Measurements from ENCODE around the gene ZNF593OS.

Gene ZNF593OS

GRCh38 chr1:26171084-26172072 lies at the start of gene ZNF593OS:
ZNF593OS (minus strand) TSS chr1:26171832; CDS start chr1:26171661, 171 bp downstream.
- no peak for DNase-seq

GRCh38 chr1:26221094-26221493 lies 49.5 kb upstream of the ZNF593OS start:
- DNase-seq: no peak

- DNase-seq: no peak
These were observed 48.7 kb upstream of the ZNF593OS start for GRCh38 chr1:26220199-26220912.

- DNase-seq: no peak
These were observed 47.4 kb upstream of the ZNF593OS start for GRCh38 chr1:26218906-26219494.

GRCh38 chr1:26215246-26215645 lies 43.6 kb upstream of the ZNF593OS start:
- no peak for DNase-seq

GRCh38 chr1:26213335-26213905 lies 41.8 kb upstream of the ZNF593OS start:
- no peak for DNase-seq

- no peak for DNase-seq
These were observed 41.1 kb upstream of the ZNF593OS start for GRCh38 chr1:26212726-26213125.

- no peak for DNase-seq
These were observed 38.7 kb upstream of the ZNF593OS start for GRCh38 chr1:26210147-26210870.

- no peak for DNase-seq
These were observed 32.1 kb upstream of the ZNF593OS start for GRCh38 chr1:26203642-26204318.

GRCh38 chr1:26200413-26200812 lies 28.8 kb upstream of the ZNF593OS start:
- DNase-seq: no peak

- no peak for DNase-seq
These were observed 26.2 kb upstream of the ZNF593OS start for GRCh38 chr1:26197813-26198212.

GRCh38 chr1:26197301-26197700 lies 25.7 kb upstream of the ZNF593OS start:
- DNase-seq: no peak

- DNase-seq: no peak
These were observed 24.2 kb upstream of the ZNF593OS start for GRCh38 chr1:26195805-26196204.

GRCh38 chr1:26191739-26192138 lies 20.1 kb upstream of the ZNF593OS start:
- no peak for DNase-seq

- DNase-seq: no peak
These were observed 18.8 kb upstream of the ZNF593OS start, which contains the start of gene CATSPER4 for GRCh38 chr1:26190373-26190987. CATSPER4 (plus strand) TSS chr1:26190602; CDS start chr1:26190628, 26 bp downstream.

GRCh38 chr1:26189751-26190275 lies 18.2 kb upstream of the ZNF593OS start:
- DNase-seq: no peak

- DNase-seq: no peak
These were observed 17.7 kb upstream of the ZNF593OS start for GRCh38 chr1:26189331-26189730.

GRCh38 chr1:26188477-26188876 lies 16.8 kb upstream of the ZNF593OS start:
- DNase-seq: no peak

GRCh38 chr1:26187882-26188281 lies 16.2 kb upstream of the ZNF593OS start:
- no peak for DNase-seq

GRCh38 chr1:26184883-26185282 lies 13.3 kb upstream of the ZNF593OS start:
- DNase-seq: no peak

- DNase-seq: no peak
These were observed 12.5 kb upstream of the ZNF593OS start for GRCh38 chr1:26184086-26184485.
